ENCODE results near the gene THBD. TPM values are rescaled to one million over a fixed set of nuclear protein-coding genes. Genes with fewer than 3 reads are reported as not detected.

The THBD gene
- total and polyA plus RNA-seq, 2 experiments from 2014 or later, result 50.1 to 79.6 TPM

DNA sequence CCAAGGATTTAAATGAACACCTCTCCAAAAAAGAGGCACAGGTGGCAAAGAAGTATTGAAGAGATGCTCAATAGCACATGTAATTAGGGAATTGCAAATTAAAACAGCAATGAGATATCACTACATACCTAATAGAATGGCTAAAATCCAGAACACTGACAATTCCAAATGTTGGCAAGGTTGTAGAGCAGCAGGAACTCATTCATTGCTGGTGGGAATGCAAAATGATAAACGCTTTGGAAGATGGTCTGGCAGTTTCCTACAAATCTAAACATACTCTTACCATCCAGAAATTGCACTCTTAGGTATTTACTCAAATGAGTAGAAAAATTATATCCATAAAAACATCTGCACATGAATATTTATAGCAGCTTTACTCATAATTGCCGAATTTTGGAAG lies 19.6 kb upstream of the THBD start:
- Histone ChIP-seq H2AFZ (no peak overlapping the region), H4K20me1 (ENCODE audit: insufficient read depth, poor library complexity, severe bottlenecking) (no peaks in the 10 kb centered on the region), H3K4me1 (ENCODE audit: insufficient read depth) (peaks cover 10% of the 10 kb centered on the region), H3K9me2 (replicated peaks; ENCODE audit: insufficient read depth) (no peaks in the 10 kb centered on the region), H3K27ac (no peak overlapping the region), H3K36me3 (replicated peaks; ENCODE audit: insufficient read depth, low read depth) (no peaks in the 10 kb centered on the region), H3K27me3 (no peaks in the 10 kb centered on the region), H3K4me2 (no peak overlapping the region), H3K4me3 (no peak overlapping the region), H3K79me2 (no peaks in the 10 kb centered on the region), H3K9me3 (ENCODE audit: low read depth) (no peaks in the 10 kb centered on the region)
- no peak for DNase-seq (ENCODE audit: low spot score)
- TF ChIP-seq, protein P1, sequence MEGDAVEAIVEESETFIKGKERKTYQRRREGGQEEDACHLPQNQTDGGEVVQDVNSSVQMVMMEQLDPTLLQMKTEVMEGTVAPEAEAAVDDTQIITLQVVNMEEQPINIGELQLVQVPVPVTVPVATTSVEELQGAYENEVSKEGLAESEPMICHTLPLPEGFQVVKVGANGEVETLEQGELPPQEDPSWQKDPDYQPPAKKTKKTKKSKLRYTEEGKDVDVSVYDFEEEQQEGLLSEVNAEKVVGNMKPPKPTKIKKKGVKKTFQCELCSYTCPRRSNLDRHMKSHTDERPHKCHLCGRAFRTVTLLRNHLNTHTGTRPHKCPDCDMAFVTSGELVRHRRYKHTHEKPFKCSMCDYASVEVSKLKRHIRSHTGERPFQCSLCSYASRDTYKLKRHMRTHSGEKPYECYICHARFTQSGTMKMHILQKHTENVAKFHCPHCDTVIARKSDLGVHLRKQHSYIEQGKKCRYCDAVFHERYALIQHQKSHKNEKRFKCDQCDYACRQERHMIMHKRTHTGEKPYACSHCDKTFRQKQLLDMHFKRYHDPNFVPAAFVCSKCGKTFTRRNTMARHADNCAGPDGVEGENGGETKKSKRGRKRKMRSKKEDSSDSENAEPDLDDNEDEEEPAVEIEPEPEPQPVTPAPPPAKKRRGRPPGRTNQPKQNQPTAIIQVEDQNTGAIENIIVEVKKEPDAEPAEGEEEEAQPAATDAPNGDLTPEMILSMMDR (IDR thresholded peaks at IDR 0.05; ENCODE audit: poor library complexity), result no peak
- no peak for TF ChIP-seq EZH2phosphoT487 (IDR thresholded peaks at IDR 0.05; ENCODE audit: low read depth, severe bottlenecking, unreplicated experiment)
- TF ChIP-seq EZH2 (IDR thresholded peaks at IDR 0.05; ENCODE audit: borderline replicate concordance), result no peak
- WGBS (ENCODE audit: low lambda C conversion rate, missing lambda C conversion rate), result 86% methylated on average over 2 of the region's 2 CpGs

DNA sequence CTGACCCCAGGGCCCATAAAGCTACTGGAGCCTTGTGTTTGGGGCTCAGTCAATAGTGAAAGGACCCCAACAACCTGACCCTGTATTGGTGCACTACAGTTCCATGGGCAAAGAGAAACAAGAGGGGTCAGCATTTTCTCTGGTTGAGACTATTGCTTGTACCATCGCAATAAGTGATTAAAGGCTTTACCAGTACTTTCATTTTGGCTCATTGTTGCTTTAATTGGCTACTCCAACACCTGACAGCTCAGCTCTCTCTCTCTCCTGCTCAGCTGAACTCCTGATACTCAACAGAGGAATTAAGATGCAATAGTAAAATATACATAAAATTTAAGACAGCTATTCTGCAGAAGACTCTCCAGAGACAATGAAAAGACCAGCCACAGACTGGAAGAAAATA lies 18.8 kb upstream of the THBD start:
- Histone ChIP-seq H3K9me3 (ENCODE audit: low read depth) (no peaks in the 10 kb centered on the region), H4K20me1 (ENCODE audit: insufficient read depth, poor library complexity, severe bottlenecking) (no peaks in the 10 kb centered on the region), H3K4me1 (ENCODE audit: insufficient read depth) (peaks cover 10% of the 10 kb centered on the region), H3K27me3 (no peaks in the 10 kb centered on the region), H3K4me3 (no peak overlapping the region), H3K4me2 (no peak overlapping the region), H3K79me2 (no peaks in the 10 kb centered on the region), H3K36me3 (replicated peaks; ENCODE audit: insufficient read depth, low read depth) (no peaks in the 10 kb centered on the region), H3K27ac (no peak overlapping the region), H2AFZ (no peak overlapping the region), H3K9me2 (replicated peaks; ENCODE audit: insufficient read depth) (no peaks in the 10 kb centered on the region)
- DNase-seq (ENCODE audit: low spot score), result no peak
- 100% methylated on average over 1 of the region's 1 CpG for WGBS (ENCODE audit: low lambda C conversion rate, missing lambda C conversion rate)
- TF ChIP-seq EZH2phosphoT487 (IDR thresholded peaks at IDR 0.05; ENCODE audit: low read depth, severe bottlenecking, unreplicated experiment), result no peak

DNA sequence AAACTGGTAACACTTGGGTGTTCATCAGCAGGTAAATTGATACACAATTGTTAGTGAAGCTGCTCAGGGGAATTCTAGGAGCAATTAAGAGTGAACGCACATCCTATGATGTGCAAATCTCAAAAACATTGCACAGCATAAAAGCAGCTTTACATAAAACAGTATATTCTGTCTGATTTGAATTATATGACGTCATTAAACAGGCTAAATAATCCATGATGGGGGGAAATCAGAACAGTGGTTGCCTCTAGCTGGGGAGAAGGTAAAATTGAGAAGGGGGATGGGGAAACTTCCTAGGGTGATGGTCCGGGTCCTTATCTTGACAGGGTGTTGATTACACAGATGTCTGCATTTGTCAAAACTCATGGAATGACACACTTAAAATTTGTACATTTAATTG lies 17.3 kb upstream of the THBD start:
- Histone ChIP-seq H4K20me1 (ENCODE audit: insufficient read depth, poor library complexity, severe bottlenecking) (no peaks in the 10 kb centered on the region), H3K4me3 (no peak overlapping the region), H3K27ac (no peak overlapping the region), H2AFZ (no peak overlapping the region), H3K9me2 (replicated peaks; ENCODE audit: insufficient read depth) (no peaks in the 10 kb centered on the region), H3K4me1 (ENCODE audit: insufficient read depth) (peaks cover 17% of the 10 kb centered on the region), H3K4me2 (no peak overlapping the region), H3K36me3 (replicated peaks; ENCODE audit: insufficient read depth, low read depth) (no peaks in the 10 kb centered on the region), H3K79me2 (no peaks in the 10 kb centered on the region), H3K9me3 (ENCODE audit: low read depth) (no peaks in the 10 kb centered on the region), H3K27me3 (no peaks in the 10 kb centered on the region)
- 65% methylated on average over 3 of the region's 3 CpGs for WGBS (ENCODE audit: low lambda C conversion rate, missing lambda C conversion rate)
- no peak for TF ChIP-seq EZH2 (IDR thresholded peaks at IDR 0.05; ENCODE audit: borderline replicate concordance)
- no peak for TF ChIP-seq EZH2phosphoT487 (IDR thresholded peaks at IDR 0.05; ENCODE audit: low read depth, severe bottlenecking, unreplicated experiment)
- TF ChIP-seq, protein P1 (IDR thresholded peaks at IDR 0.05; ENCODE audit: poor library complexity), result no peak
- no peak for DNase-seq (ENCODE audit: low spot score)

DNA sequence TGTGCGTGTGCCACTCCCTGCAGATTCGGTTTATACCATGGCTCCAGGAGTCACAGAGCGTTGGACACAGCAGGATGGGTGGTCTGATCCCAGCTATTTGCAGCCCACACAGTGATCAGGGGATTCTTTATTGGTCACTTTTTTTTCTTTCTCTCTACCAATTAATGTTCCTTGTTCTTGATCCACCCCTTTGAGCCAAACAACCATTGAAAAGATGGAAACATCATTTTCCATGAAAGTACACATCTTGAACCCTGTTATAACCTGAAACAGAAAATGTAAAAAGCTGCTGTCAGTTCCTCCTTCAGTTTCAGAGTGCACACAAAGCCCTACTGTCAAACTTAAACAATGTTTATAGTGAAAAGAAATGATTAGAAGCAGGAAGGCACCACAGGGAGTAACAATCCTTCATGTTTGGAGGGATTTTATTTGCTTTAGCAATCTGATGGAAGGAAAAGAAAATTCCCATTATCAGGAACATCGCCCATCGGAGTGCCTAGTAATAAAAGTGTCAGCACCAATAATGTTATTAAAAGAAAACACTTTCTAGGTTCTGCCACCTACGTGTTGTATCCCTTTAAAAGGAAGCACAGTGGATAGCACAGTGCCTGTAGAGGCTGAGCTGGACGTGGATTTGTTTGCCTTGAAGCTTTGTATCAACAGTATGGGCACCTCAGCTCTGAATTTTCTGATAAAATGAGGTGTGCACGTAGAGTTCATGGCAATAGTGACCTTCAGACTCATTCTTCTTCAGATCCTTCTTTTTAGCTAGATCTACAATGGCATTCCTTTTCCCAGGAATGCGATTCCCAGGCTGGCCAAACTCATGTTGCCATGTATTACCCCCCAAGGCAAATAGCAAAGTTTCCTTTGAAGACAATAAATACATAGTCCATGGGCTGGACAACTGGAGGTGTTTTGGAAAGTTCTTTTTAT lies 16.1 kb upstream of the THBD start:
- no peak overlapping the region for H3K4me3 ChIP-seq
- no peak overlapping the region for H2AFZ ChIP-seq
- no peaks in the 10 kb centered on the region for H3K36me3 ChIP-seq (replicated peaks; ENCODE audit: insufficient read depth, low read depth)
- H3K79me2 ChIP-seq, result no peaks in the 10 kb centered on the region
- no peaks in the 10 kb centered on the region for H3K9me3 ChIP-seq (ENCODE audit: low read depth)
- peak overlapping the region; percentile 18 for H3K27ac ChIP-seq
- no peaks in the 10 kb centered on the region for H4K20me1 ChIP-seq (ENCODE audit: insufficient read depth, poor library complexity, severe bottlenecking)
- no peaks in the 10 kb centered on the region for H3K9me2 ChIP-seq (replicated peaks; ENCODE audit: insufficient read depth)
- no peaks in the 10 kb centered on the region for H3K27me3 ChIP-seq
- TF ChIP-seq EZH2 (IDR thresholded peaks at IDR 0.05; ENCODE audit: borderline replicate concordance) (no peak), EZH2phosphoT487 (IDR thresholded peaks at IDR 0.05; ENCODE audit: low read depth, severe bottlenecking, unreplicated experiment) (no peak)
- TF ChIP-seq, protein P1 (IDR thresholded peaks at IDR 0.05; ENCODE audit: poor library complexity), result no peak
- peaks cover 25% of the 10 kb centered on the region for H3K4me1 ChIP-seq (ENCODE audit: insufficient read depth)
- no peak for DNase-seq (ENCODE audit: low spot score)
- WGBS (ENCODE audit: low lambda C conversion rate, missing lambda C conversion rate), result 47% methylated on average over 9 of the region's 9 CpGs
- peak overlapping the region; percentile 29 for H3K4me2 ChIP-seq
